ENCODE results near the gene EOLA1.
"Not testable (repeated sequence)": the region's sequence is repeated elsewhere in the genome, so short reads cannot be mapped to it uniquely, and the experiment has no call there.

Gene EOLA1

DNA sequence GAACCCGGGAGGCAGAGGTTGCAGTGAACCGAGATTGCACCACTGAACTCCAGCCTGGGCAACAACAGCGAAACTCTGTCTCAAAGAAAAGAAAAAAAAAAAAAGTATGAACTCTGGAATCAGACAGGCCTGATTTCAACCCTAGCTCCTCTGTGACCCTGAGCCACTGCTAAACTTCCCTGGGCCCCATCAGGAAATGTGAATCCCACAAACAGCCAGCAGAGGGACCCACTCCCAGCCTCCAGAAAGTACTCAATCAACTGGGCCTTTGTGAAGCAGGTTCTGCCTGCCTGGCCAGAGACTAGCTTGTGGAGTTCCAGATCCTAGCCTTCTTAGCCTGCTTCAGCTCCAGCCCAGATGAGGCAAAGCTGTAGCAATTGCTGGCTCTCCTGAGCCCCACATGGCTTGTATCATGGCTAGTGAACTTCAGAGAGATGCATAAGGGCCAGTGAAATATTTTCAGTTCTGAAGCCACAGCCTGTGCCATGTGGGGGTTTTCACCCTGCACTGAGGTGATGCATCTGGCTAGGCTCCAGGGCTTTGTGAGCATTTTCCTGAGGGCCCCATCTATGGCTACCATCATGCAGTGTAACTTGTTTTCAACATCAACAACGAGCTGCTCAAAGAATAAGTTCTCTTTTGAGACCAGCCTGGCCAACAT lies 28.5 kb upstream of the EOLA1 start:
- TF ChIP-seq, protein P1, sequence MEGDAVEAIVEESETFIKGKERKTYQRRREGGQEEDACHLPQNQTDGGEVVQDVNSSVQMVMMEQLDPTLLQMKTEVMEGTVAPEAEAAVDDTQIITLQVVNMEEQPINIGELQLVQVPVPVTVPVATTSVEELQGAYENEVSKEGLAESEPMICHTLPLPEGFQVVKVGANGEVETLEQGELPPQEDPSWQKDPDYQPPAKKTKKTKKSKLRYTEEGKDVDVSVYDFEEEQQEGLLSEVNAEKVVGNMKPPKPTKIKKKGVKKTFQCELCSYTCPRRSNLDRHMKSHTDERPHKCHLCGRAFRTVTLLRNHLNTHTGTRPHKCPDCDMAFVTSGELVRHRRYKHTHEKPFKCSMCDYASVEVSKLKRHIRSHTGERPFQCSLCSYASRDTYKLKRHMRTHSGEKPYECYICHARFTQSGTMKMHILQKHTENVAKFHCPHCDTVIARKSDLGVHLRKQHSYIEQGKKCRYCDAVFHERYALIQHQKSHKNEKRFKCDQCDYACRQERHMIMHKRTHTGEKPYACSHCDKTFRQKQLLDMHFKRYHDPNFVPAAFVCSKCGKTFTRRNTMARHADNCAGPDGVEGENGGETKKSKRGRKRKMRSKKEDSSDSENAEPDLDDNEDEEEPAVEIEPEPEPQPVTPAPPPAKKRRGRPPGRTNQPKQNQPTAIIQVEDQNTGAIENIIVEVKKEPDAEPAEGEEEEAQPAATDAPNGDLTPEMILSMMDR (IDR thresholded peaks at IDR 0.05; ENCODE audit: low read depth, low read length, missing control alignments) = peak; percentile 60
- in situ Hi-C loops (cut with HindIII; ENCODE audit: low sequenced_read_pairs) = no loop called here
- no peak for DNase-seq (ENCODE audit: low read depth)
- H3K4me3 ChIP-seq (ENCODE audit: low read depth, low read length) = no peak overlapping the region

DNA sequence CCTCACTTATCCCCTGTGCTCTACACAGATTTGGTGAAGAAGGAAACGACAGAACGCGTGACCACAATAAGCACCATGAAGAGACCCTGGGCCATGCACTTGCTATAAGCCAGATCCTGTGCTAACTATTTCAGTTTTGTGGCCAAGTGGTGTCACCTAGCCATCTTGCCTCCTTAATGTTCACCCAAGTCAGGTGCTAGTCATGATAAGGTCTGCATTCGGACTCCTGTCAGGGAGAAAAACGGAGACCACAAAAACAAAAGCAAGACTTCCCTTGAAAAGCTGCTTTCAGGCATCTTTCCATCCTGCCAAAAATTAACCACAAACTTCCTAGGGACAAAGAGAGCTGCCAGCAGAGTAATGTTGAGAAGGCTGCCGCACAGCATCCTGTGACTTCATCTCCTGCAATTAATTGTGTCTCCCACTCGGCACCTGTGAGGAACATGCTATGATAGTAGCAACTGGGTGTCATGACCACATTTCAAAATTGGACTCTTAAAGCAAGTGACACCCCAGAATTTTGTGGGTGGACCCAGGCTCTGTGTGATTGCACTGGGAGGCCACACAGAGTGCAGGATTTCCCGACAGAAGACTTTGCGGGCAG lies 26.9 kb upstream of the EOLA1 start:
- in situ Hi-C loops (cut with HindIII; ENCODE audit: low sequenced_read_pairs) = no loop called here
- TF ChIP-seq, protein P1 (IDR thresholded peaks at IDR 0.05; ENCODE audit: low read depth, low read length, missing control alignments) = no peak
- H3K4me3 ChIP-seq (ENCODE audit: low read depth, low read length) = no peak overlapping the region
- DNase-seq (ENCODE audit: low read depth) = peak; percentile 75

DNA sequence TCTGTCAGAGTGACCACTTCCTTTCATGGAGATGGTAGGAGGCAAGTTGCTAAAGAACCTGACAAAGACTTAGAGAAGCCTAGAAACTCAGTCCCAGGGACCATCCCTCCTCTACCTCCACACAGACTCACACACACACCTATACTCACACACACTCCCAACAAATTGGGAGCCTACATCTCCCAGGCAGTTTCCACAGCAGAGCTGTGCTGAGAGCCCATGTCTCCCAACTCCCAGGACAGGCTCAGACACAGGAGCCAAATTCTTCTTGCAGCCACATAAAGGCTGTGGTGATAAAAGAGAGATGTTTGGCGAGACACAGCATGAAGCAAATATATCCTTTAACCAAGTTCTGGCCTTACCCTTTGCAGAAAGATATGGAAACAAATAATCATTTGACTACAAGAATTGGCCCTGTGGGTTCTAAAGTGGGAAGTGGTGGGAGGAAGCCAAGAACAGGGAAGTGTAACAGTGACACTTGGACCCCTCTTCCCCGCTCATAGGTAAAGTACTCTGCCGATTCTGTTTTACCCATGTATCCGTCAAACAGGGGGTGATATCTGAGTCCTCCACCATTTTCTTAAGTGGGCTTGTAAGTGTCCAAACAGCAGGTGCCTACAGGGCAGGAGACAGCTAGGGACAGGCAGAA lies 24.7 kb upstream of the EOLA1 start:
- TF ChIP-seq, protein P1 (IDR thresholded peaks at IDR 0.05; ENCODE audit: low read depth, low read length, missing control alignments) = no peak
- H3K4me3 ChIP-seq (ENCODE audit: low read depth, low read length) = no peak overlapping the region
- in situ Hi-C loops (cut with HindIII; ENCODE audit: low sequenced_read_pairs) = no loop called here
- no peak for DNase-seq (ENCODE audit: low read depth)

DNA sequence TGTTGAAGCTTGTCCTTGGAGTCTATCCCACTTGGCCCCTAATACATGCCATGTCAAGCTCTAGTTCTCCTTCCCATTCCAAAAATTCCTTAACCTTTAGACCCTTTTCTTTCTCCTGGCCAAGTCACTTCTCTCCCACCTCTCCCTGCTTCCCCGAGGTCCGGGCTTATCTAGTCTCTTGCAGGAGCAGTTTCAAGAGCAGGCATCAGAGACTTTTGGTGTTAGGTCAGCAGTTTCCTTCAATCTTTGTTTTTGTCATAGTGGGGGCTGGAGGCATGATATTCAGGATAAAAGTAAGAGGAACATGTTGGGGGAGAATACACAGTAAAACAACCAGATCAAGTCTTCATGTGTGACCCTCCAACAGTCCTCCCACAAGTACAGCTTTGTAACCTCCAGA lies 24.2 kb upstream of the EOLA1 start:
- TF ChIP-seq, protein P1 (IDR thresholded peaks at IDR 0.05; ENCODE audit: low read depth, low read length, missing control alignments) = no peak
- H3K4me3 ChIP-seq (ENCODE audit: low read depth, low read length) = no peak overlapping the region
- in situ Hi-C loops (cut with HindIII; ENCODE audit: low sequenced_read_pairs) = no loop called here
- DNase-seq (ENCODE audit: low read depth) = no peak

DNA sequence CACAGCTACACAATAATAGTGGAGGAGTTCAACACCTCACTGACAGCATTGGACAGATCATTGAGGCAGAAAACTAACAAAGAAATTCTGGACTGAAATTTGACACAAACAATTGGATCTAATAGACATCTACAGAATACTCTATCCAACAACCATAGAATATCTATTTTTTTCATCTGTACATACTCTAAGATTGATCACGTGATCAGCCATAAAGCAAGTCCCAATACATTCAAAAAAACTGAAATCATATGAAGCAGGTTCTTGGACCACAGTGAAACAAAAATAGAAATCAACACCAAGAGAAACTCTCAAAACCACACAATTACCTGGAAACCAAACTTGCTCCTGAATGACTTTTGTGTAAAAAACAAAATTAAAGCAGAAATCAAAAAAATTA lies 23.5 kb upstream of the EOLA1 start:
- in situ Hi-C loops (cut with HindIII; ENCODE audit: low sequenced_read_pairs) = no loop called here
- H3K4me3 ChIP-seq (ENCODE audit: low read depth, low read length) = no peak overlapping the region
- TF ChIP-seq, protein P1 (IDR thresholded peaks at IDR 0.05; ENCODE audit: low read depth, low read length, missing control alignments) = no peak
- DNase-seq (ENCODE audit: low read depth) = no peak

DNA sequence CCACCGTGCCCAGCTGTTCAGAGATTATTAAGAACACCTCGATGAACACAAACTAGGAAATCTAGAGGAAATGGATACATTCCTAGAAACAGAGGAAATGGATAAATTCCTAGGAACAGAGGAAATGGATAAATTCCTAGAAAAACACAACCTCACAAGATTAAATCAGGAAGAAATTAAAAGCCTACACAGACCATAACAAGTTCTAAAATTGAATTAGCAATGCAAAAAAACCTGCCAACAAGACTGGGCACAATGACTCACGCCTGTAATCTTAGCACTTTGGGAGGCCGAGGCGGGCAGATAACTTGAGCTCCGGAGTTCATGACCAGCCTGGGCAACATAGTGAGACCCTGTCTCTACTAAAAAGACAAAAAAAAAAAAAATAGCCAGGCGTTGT lies 22.6 kb upstream of the EOLA1 start:
- in situ Hi-C loops (cut with HindIII; ENCODE audit: low sequenced_read_pairs) = no loop called here
- no peak for DNase-seq (ENCODE audit: low read depth)
- no peak overlapping the region for H3K4me3 ChIP-seq (ENCODE audit: low read depth, low read length)
- TF ChIP-seq, protein P1 (IDR thresholded peaks at IDR 0.05; ENCODE audit: low read depth, low read length, missing control alignments) = no peak

DNA sequence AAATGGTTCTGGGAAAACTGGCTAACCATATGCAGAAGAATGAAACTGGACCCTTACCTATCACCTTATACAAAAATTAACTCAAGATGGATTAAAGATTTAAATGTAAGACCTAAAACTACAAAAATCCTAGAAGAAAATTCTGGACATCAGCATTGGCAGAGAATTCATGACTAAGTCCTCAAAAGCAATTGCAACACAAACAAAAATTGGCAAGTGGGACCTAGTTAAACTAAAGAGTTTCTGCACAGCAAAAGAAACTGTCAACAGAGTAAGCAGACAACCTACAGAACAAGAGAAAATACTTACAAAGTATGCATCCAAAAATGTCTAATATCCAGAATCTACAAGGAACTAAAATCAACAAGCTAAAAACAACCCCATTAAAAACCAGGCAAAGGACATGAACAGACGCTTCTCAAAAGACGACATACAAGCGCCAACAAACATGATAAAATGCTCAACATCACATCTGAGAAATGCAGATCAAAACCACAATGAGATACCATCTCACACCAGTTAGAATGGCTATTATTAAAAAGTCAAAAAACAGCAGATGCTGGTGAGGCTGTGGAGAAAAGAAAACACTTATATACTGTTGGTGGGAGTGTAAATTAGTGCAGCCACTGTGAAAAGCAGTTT lies 20.1 kb upstream of the EOLA1 start:
- in situ Hi-C loops (cut with HindIII; ENCODE audit: low sequenced_read_pairs); H3K4me3 ChIP-seq (ENCODE audit: low read depth, low read length); DNase-seq (ENCODE audit: low read depth): not testable (repeated sequence)
